Liver (tissue), 3 donors: Measurements from ENCODE around the gene BRCA1.
"Not testable (repeated sequence)": the region's sequence is repeated elsewhere in the genome, so short reads cannot be mapped to it uniquely, and the experiment has no call there.

Source experiments
- GABPA ChIP-seq, 2 donors: IDR thresholded peaks in 1 of 2; conservative IDR thresholded peaks in 1 of 2; 2 replicates each; pipeline ENCODE4 v1.6.1; 2016; ENCODE audit warnings: antibody characterized with exemption in 2 of 2, mild to moderate bottlenecking in 1 of 2, moderate library complexity in 1 of 2
- JUND ChIP-seq, 2 donors: IDR thresholded peaks; 2 replicates each; pipeline ENCODE4 v1.6.1; 2016; ENCODE audit warnings: antibody characterized with exemption in 2 of 2
- RAD21 ChIP-seq, 2 donors: IDR thresholded peaks; 2 replicates each; pipeline ENCODE4 v1.6.1; 2016; ENCODE audit warnings: antibody characterized with exemption in 2 of 2, mild to moderate bottlenecking in 2 of 2
- RXRA ChIP-seq, 2 donors: IDR thresholded peaks; 2 replicates each; pipeline ENCODE4 v1.6.1; 2017 to 2018; ENCODE audit warnings: antibody characterized with exemption in 2 of 2, mild to moderate bottlenecking in 1 of 2
- TAF1 ChIP-seq: conservative IDR thresholded peaks from 2 replicates; pipeline ENCODE4 v1.6.1; 2016; ENCODE audit warnings: antibody characterized with exemption, mild to moderate bottlenecking
- YY1 ChIP-seq: IDR thresholded peaks from 2 replicates; pipeline ENCODE4 v1.6.1; 2016; ENCODE audit warnings: antibody characterized with exemption, mild to moderate bottlenecking
- TF ChIP-seq, protein P1 (sequence below): fragments of 150-350 bp; IDR thresholded peaks from 2 replicates; pipeline ENCODE4 v1.5.1; 2017; ENCODE audit warnings: improper control_type of control experiment, low read depth, low read length; ENCODE audit not compliant: missing input control
- TF ChIP-seq, protein P2 (sequence below): IDR thresholded peaks from 2 replicates; pipeline ENCODE4 v1.6.1; 2016; ENCODE audit warnings: antibody characterized with exemption
- TF ChIP-seq, protein P3 (sequence below): IDR thresholded peaks from 2 replicates; pipeline ENCODE4 v1.6.1; 2016; ENCODE audit warnings: antibody characterized with exemption, mild to moderate bottlenecking
- TF ChIP-seq, protein P4 (sequence below): IDR thresholded peaks from 2 replicates; pipeline ENCODE4 v1.6.1; 2016; ENCODE audit warnings: antibody characterized with exemption
- donor health status: healthy.
- donor health status: healthy.

DNA sequence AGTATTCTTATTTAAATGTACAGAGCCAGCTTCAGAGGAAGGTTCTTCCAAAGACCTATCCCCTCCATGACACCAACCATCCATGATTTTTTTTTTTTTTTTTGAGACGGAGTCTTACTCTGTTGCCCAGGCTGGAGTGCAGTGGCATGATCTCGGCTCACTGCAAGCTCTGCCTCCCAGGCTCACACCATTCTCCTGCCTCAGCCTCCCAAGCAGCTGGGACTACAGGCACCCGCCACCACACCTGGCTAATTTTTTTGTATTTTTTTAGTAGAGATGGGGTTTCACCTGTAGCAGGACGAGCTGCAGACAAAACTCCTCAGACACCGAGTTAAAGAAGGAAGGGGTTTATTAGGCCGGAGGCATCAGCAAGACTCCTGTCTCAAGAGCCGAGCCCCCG is 34.8 kb upstream of the BRCA1 start:
- TF ChIP-seq, protein P1, sequence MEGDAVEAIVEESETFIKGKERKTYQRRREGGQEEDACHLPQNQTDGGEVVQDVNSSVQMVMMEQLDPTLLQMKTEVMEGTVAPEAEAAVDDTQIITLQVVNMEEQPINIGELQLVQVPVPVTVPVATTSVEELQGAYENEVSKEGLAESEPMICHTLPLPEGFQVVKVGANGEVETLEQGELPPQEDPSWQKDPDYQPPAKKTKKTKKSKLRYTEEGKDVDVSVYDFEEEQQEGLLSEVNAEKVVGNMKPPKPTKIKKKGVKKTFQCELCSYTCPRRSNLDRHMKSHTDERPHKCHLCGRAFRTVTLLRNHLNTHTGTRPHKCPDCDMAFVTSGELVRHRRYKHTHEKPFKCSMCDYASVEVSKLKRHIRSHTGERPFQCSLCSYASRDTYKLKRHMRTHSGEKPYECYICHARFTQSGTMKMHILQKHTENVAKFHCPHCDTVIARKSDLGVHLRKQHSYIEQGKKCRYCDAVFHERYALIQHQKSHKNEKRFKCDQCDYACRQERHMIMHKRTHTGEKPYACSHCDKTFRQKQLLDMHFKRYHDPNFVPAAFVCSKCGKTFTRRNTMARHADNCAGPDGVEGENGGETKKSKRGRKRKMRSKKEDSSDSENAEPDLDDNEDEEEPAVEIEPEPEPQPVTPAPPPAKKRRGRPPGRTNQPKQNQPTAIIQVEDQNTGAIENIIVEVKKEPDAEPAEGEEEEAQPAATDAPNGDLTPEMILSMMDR, result not testable (repeated sequence)
- TF ChIP-seq JUND (IDR thresholded peaks at IDR 0.05); TAF1; YY1; RAD21 (IDR thresholded peaks at IDR 0.05); GABPA (IDR thresholded peaks at IDR 0.05 in 1 of 2, conservative IDR thresholded peaks at IDR 0.05 in 1 of 2); RXRA (IDR thresholded peaks at IDR 0.05): not testable (repeated sequence)
- TF ChIP-seq, protein P2, sequence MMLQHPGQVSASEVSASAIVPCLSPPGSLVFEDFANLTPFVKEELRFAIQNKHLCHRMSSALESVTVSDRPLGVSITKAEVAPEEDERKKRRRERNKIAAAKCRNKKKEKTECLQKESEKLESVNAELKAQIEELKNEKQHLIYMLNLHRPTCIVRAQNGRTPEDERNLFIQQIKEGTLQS, result not testable (repeated sequence)
- TF ChIP-seq, protein P3, sequence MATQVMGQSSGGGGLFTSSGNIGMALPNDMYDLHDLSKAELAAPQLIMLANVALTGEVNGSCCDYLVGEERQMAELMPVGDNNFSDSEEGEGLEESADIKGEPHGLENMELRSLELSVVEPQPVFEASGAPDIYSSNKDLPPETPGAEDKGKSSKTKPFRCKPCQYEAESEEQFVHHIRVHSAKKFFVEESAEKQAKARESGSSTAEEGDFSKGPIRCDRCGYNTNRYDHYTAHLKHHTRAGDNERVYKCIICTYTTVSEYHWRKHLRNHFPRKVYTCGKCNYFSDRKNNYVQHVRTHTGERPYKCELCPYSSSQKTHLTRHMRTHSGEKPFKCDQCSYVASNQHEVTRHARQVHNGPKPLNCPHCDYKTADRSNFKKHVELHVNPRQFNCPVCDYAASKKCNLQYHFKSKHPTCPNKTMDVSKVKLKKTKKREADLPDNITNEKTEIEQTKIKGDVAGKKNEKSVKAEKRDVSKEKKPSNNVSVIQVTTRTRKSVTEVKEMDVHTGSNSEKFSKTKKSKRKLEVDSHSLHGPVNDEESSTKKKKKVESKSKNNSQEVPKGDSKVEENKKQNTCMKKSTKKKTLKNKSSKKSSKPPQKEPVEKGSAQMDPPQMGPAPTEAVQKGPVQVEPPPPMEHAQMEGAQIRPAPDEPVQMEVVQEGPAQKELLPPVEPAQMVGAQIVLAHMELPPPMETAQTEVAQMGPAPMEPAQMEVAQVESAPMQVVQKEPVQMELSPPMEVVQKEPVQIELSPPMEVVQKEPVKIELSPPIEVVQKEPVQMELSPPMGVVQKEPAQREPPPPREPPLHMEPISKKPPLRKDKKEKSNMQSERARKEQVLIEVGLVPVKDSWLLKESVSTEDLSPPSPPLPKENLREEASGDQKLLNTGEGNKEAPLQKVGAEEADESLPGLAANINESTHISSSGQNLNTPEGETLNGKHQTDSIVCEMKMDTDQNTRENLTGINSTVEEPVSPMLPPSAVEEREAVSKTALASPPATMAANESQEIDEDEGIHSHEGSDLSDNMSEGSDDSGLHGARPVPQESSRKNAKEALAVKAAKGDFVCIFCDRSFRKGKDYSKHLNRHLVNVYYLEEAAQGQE, result not testable (repeated sequence)
- TF ChIP-seq, protein P4, sequence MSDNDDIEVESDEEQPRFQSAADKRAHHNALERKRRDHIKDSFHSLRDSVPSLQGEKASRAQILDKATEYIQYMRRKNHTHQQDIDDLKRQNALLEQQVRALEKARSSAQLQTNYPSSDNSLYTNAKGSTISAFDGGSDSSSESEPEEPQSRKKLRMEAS, result not testable (repeated sequence)
